HG03135 (cell line): ENCODE results near the gene SLC25A34.

Experiments
- ATAC-seq: cut with Tn5 transposase; IDR thresholded peaks from one replicate; pipeline ENCODE4 v1.9.1; 2021; ENCODE audit warnings: mild to moderate bottlenecking, moderate library complexity; ENCODE audit not compliant: unreplicated experiment

The SLC25A34 gene

DNA sequence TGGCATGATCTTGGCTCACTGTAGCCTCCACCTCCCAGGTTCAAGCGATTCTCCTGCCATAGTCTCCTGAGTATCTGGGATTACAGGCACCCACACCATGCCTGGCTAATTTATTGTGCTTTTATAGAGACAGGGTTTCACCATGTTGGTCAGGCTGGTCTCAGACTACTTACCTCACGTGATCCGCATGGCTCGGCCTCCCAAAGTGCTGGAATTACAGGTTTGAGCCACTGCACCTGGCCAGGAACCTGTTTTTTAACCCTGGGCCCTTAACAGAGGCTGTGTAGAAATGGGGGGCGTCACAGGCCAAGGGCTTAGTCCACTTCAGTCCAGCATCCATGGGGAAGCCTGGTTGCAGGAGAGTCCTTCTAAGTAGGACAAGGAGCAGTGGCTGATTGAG is 31.9 kb downstream of the SLC25A34 start:
- no peak for ATAC-seq

DNA sequence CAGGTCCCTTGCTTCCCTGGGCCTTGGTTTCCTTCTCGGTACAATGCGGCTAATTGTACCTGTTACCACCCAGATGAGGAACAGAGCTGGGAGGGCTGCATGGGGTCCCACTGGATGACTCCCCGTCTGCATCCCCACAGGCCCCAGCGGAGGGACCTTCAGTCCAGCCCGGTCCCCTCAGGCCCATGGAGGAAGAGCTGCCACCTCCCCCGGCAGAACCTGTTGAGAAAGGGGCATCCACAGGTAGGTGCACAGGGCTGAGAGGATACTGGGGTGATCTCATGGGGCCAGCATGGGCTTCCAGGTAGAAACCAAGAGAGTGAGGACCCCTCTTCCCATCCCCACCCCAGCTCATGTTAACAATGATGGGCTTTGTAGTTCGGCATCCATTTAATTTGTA is 32.3 kb downstream of the SLC25A34 start:
- ATAC-seq, result no peak

DNA sequence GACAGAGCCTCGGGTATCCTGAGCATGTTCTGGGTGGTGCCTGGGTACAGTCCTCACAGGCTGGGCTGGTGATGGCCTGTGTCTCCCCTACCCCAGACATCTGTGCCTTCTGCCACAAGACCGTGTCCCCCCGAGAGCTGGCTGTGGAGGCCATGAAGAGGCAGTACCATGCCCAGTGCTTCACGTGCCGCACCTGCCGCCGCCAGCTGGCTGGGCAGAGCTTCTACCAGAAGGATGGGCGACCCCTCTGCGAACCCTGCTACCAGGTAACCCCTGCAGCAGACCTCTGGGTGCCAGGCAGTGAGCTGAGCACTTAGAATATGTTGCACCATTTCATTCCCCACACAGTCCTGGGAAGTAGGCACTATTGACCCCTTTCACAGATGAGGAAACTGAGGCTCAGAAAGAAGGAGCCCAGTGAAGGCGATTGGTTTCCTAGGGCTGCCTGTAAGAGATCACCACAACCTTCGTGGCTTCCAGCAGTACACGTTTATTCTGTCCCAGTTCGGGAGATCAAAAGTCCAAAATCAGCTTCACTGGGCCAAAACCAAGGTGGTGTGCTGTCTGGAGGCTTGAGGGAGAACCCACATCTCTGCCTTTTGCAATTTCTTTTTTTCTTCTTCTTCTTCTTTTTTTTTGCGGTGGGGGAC is 34.4 kb downstream of the SLC25A34 start:
- ATAC-seq, result no peak

DNA sequence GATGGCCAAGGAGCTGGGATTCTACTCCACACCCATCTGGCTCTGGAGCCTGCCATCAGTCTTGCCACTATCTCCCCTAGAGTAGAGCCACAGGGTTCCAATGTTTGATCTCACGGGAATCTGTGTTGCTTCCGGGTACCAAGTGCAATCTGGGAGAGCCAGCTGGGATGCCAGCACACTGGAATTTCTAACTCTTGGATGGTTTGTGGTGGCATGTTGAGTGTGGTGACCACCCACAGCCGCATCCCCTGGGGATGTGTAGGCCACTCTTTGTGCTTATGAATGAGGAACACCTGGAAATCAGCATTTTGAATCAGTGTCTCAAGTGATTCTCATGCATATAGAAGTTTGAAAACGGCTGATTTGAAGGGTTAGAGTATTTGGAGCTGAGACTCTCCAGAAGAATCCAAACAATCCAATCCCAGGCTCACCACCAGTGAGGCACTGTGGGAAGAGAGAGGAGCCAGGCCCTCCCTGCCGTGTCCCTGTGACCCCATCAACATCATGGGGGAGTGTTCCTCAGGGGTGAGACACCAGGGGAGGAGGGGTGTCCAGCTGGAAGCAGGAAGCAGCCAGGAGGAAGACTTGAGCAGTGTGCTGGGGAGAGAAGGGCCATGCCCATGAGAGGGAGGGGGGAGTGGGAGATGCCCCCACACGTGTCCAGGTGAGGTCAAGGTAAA is 35.9 kb downstream of the SLC25A34 start:
- ATAC-seq, result no peak

DNA sequence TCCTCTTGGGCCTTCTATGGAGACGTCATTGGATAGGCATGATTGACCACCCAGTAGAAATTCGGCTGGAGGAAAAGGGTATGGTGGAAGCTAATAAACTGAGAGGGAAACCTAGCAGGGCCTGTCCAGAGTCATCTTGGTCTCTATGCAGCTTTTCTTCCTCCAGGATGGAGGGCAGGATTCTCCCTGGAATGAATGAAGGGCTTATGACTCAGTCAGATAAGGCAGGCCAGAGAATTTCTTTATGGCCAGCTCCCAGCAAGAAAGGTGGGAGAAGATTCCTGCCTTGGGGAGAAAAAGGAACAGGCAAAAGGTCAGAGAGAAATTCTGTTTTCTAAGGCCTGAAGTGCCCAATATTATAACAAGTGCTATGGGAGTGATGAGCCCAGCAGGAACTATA is 39.6 kb downstream of the SLC25A34 start:
- ATAC-seq, result no peak

DNA sequence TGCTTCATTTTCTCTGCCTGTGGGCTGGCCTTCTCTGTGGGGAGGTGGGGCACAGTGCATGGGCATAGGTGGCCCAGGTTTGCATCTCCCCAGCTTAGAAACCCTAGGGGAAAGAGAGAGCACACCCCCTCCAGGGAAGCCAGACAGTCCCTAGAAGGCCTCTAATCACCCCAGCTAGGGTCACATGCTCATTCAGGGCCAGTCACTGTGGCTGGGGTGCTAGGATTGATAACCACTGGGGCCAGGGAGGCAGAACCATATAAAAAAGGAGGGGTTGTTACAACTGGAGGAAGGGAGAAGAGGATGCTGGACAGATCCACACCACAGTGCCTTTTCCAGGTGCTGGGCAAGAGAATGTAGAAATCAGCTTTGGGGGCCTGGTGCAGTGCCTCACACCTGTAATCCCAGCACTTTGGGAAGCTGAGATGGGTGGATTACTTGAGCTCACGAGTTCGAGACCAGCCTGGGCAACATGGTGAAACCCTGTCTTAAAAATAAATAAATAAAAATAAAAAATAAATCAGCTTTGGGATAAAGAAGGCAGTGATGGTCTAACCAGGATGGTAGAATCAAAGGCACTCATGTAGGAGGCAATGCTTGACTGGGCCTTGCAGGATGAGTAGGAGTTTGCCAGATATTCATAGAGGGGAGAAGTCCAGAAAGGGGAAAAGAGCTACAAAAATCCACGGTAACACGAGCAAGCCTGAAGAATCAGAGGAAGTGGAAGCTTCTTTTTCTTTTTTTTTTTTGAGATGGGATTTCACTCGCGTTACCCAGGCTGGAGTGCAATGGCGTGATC is 42.0 kb downstream of the SLC25A34 start:
- no peak for ATAC-seq

DNA sequence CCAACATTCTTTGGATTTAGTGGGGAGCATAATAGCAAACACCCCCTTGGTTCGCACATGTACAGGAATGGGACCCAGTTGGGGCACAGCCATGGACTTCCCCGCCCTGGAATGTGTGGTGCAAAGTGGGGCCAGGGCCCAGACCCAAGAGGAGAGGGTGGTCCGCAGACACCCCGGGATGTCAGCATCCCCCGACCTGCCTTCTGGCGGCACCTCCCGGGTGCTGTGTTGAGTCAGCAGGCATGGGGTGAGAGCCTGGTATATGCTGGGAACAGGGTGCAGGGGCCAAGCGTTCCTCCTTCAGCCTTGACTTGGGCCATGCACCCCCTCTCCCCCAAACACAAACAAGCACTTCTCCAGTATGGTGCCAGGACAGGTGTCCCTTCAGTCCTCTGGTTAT is 49.6 kb downstream of the SLC25A34 start:
- ATAC-seq, result no peak

DNA sequence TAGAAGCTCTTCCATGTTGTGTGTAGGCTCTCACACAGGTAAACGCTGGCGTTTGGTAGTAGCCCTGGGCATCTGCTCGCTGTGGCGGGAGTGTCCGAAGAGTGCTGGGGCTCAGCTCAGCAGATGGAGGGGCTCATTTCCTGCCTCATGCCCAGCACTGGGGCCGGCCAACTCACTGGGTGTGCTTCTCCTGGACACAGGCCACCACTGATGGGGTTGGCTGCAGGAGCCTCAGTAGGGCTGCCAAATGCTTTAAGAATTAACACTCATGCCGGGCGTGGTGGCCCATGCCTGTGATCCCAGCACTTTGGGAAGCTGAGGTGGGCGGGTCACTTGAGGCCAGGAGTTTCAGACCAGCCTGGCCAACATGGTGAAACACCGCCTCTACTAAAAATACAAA is 50.5 kb downstream of the SLC25A34 start:
- ATAC-seq, result no peak

DNA sequence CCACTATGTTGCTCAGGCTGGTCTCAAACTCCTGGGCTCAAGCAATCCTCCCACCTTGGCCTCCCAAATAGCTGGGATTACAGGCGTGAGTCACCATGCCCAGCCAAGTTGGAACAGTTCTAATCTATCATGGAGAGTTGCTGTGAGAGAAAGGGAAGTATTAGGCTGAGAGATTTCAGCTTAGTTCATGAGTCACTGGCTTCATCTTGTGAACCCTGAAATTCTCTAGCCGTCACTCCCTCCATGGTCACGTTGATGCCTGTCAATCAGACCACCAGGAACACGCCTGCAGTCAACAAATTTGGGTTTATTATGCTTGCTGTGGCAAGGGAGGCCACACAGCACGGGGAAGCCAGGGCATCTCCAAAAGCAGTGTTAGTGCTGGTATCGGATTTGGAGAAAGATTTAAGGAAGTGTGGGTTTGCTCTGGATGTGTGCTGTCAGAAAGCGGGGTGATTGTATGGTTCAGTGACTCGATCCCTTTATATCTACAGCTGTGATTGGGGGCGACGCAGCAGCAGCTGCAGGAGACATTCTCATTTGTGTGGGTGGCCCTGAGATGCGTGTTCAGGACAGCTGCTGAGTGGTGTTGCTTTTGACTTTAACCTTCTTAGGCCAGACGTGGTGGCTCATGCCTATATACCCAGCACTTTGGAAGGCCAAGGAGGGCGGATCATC is 52.7 kb downstream of the SLC25A34 start:
- ATAC-seq, result no peak
